A549 (cell line): ENCODE measurements around the gene HNRNPR. TPM values are rescaled to one million over a fixed set of nuclear protein-coding genes. Genes with fewer than 3 reads are reported as not detected.

Experiments
- ATAC-seq, 2 experiments: fragments of 200-7000 bp in 1 of 2; fragments of >200 bp in 1 of 2; cut with Nextera tagmentation in 1 of 2; cut with Tn5 transposase in 1 of 2; 3 replicates each; pipeline versions ENCODE4 v1.8.0 to v1.9.1; 2018 to 2020; ENCODE audit warnings: mild to moderate bottlenecking in 1 of 2, moderate library complexity in 1 of 2
- CTCF ChIA-PET: fragments of 300-600 bp; sonication (Branson Sonifier 250); formaldehyde crosslinking; extraction: SDS; loops from one replicate; lab custom pipeline; 2021; ENCODE audit warnings: antibody characterized with exemption, inconsistent platforms; lab: Yijun Ruan, JAX
- POLR2A ChIA-PET: fragments of 350-600 bp; formaldehyde crosslinking; extraction: SDS; loops from one replicate; lab custom pipeline; 2021; ENCODE audit warnings: antibody characterized with exemption, inconsistent platforms; lab: Yijun Ruan, JAX
- DNase-seq, 2 experiments: peaks; one replicate each; pipeline versions ENCODE4 v3.0.0 to v3.0.0-alpha.2; 2011 to 2016; ENCODE audit warnings: low read depth in 1 of 2, low spot score in 1 of 2
- FAIRE-seq: peaks from 2 replicates; lab custom pipeline; 2011; peaks lifted over from hg19 to GRCh38; lab: Jason Lieb, UNC
- H3K27ac ChIP-seq, 2 experiments: fragments of >200 bp; sonication (Bioruptor Twin); formaldehyde crosslinking; 3 replicates each; pipeline ENCODE4 v1.5.1; 2016 to 2017
- H3K4me1 ChIP-seq: fragments of >200 bp; sonication (Bioruptor Twin); formaldehyde crosslinking; 3 replicates; pipeline ENCODE4 v1.6.1; 2016
- H3K4me2 ChIP-seq: fragments of >200 bp; sonication (Bioruptor Twin); formaldehyde crosslinking; 3 replicates; pipeline ENCODE4 v1.6.1; 2016
- H3K4me3 ChIP-seq: fragments of >200 bp; sonication (Bioruptor Twin); formaldehyde crosslinking; 3 replicates; pipeline ENCODE4 v1.5.1; 2016
- H3K9me3 ChIP-seq: fragments of >200 bp; sonication (Bioruptor Twin); formaldehyde crosslinking; 3 replicates; pipeline ENCODE4 v1.6.1; 2016
- ATOH8 ChIP-seq: fragments of 250-450 bp; sonication (Bioruptor Pico); IDR thresholded peaks from 2 replicates; pipeline ENCODE4 v1.5.0; 2020; ENCODE audit warnings: low read depth, mild to moderate bottlenecking, moderate library complexity
- BHLHE40 ChIP-seq: IDR thresholded peaks from 2 replicates; pipeline ENCODE4 v1.6.1; 2012; ENCODE audit warnings: low read depth, low read length, inconsistent platforms
- CBX2 ChIP-seq: fragments of 200-600 bp; sonication (generic); IDR thresholded peaks from 2 replicates; pipeline ENCODE4 v1.6.1; 2016; ENCODE audit warnings: low read depth, mild to moderate bottlenecking, borderline replicate concordance
- CBX8 ChIP-seq: fragments of 200-600 bp; sonication (generic); IDR thresholded peaks from 2 replicates; pipeline ENCODE4 v1.6.1; 2016
- CEBPB ChIP-seq, 2 experiments: fragments of >200 bp in 1 of 2; sonication (Bioruptor Twin) in 1 of 2; formaldehyde crosslinking in 1 of 2; IDR thresholded peaks; 2 replicates each; pipeline ENCODE4 v1.6.1; 2012 to 2016
- CHD4 ChIP-seq: fragments of 200-600 bp; sonication (generic); IDR thresholded peaks from 2 replicates; pipeline ENCODE4 v1.6.1; 2016; ENCODE audit warnings: antibody characterized with exemption, mild to moderate bottlenecking, borderline replicate concordance
- CTCF ChIP-seq: fragments of >200 bp; sonication (Bioruptor Twin); formaldehyde crosslinking; IDR thresholded peaks from 3 replicates; pipeline ENCODE4 v1.5.1; 2016
- E2F6 ChIP-seq: IDR thresholded peaks from 2 replicates; pipeline ENCODE4 v1.6.1; 2012; ENCODE audit warnings: low read depth, borderline replicate concordance
- EHMT2 ChIP-seq: fragments of 200-600 bp; sonication (generic); IDR thresholded peaks from 2 replicates; pipeline ENCODE4 v1.6.1; 2016; ENCODE audit warnings: antibody characterized with exemption, low read depth, mild to moderate bottlenecking, moderate library complexity
- ELK1 ChIP-seq: fragments of 150-350 bp; IDR thresholded peaks from 2 replicates; pipeline ENCODE4 v1.6.1; 2014; ENCODE audit warnings: low read depth, mild to moderate bottlenecking, low read length
- ESRRA ChIP-seq: fragments of 150-350 bp; IDR thresholded peaks from 2 replicates; pipeline ENCODE4 v1.6.1; 2014; ENCODE audit warnings: mild to moderate bottlenecking, low read length, borderline replicate concordance
- FOSB ChIP-seq: fragments of 250-450 bp; sonication (Bioruptor Pico); IDR thresholded peaks from 2 replicates; pipeline ENCODE4 v1.5.0; 2020; ENCODE audit warnings: mild to moderate bottlenecking, moderate library complexity
- FOSL2 ChIP-seq, 2 experiments: fragments of 450-650 bp in 1 of 2; fragments of >200 bp in 1 of 2; sonication (Bioruptor Twin) in 1 of 2; formaldehyde crosslinking; IDR thresholded peaks; 2 replicates each; pipeline versions ENCODE4 v1.5.0 to v1.6.1; 2016 to 2020; ENCODE audit warnings: mild to moderate bottlenecking in 1 of 2, moderate library complexity in 1 of 2
- HEYL ChIP-seq: fragments of 250-450 bp; sonication (Bioruptor Pico); IDR thresholded peaks from 2 replicates; pipeline ENCODE4 v1.8.0; 2021; ENCODE audit warnings: mild to moderate bottlenecking, moderate library complexity
- HOXA7 ChIP-seq: fragments of 250-450 bp; sonication (Bioruptor Pico); IDR thresholded peaks from 2 replicates; pipeline ENCODE4 v1.5.0; 2020; ENCODE audit warnings: mild to moderate bottlenecking, moderate library complexity
- HOXB13 ChIP-seq: fragments of 250-450 bp; sonication (Bioruptor Pico); IDR thresholded peaks from 2 replicates; pipeline ENCODE4 v1.5.0; 2020; ENCODE audit warnings: low read depth, mild to moderate bottlenecking, moderate library complexity
- HOXB5 ChIP-seq: fragments of 250-450 bp; sonication (Bioruptor Pico); IDR thresholded peaks from 2 replicates; pipeline ENCODE4 v1.5.0; 2020; ENCODE audit warnings: mild to moderate bottlenecking, moderate library complexity
- JUN ChIP-seq, 2 experiments: fragments of >200 bp; sonication (Bioruptor Twin); formaldehyde crosslinking; IDR thresholded peaks; 2 replicates in 1 of 2; 3 replicates in 1 of 2; pipeline ENCODE4 v1.6.1; 2016 to 2017
- KDM5A ChIP-seq: fragments of 200-600 bp; sonication (generic); IDR thresholded peaks from 2 replicates; pipeline ENCODE4 v1.6.1; 2016; ENCODE audit warnings: antibody characterized with exemption, mild to moderate bottlenecking
- MAX ChIP-seq: IDR thresholded peaks from 2 replicates; pipeline ENCODE4 v1.6.1; 2012
- NR3C1 ChIP-seq: fragments of >200 bp; sonication (Bioruptor Twin); formaldehyde crosslinking; IDR thresholded peaks from 3 replicates; pipeline ENCODE4 v1.6.1; 2017
- POLR2A ChIP-seq: IDR thresholded peaks from 2 replicates; pipeline ENCODE4 v1.6.1; 2012; ENCODE audit warnings: mild to moderate bottlenecking, low read length
- RARB ChIP-seq: fragments of 250-450 bp; sonication (Bioruptor Pico); IDR thresholded peaks from 2 replicates; pipeline ENCODE4 v1.8.0; 2021; ENCODE audit warnings: mild to moderate bottlenecking, moderate library complexity
- RCOR1 ChIP-seq: fragments of 150-350 bp; IDR thresholded peaks from 2 replicates; pipeline ENCODE4 v1.6.1; 2014; ENCODE audit warnings: antibody characterized with exemption, low read length, low read depth
- REST ChIP-seq: fragments of 200-600 bp; sonication (generic); IDR thresholded peaks from 2 replicates; pipeline ENCODE4 v1.6.1; 2016; ENCODE audit warnings: antibody characterized with exemption, mild to moderate bottlenecking, moderate library complexity
- TFCP2L1 ChIP-seq: fragments of 250-450 bp; sonication (Bioruptor Pico); IDR thresholded peaks from 2 replicates; pipeline ENCODE4 v1.5.0; 2021; ENCODE audit warnings: mild to moderate bottlenecking
- TP53 ChIP-seq: fragments of 250-450 bp; sonication (Bioruptor Pico); IDR thresholded peaks from 2 replicates; pipeline ENCODE4 v1.5.0; 2021; ENCODE audit warnings: mild to moderate bottlenecking, moderate library complexity
- ZFP36 ChIP-seq: fragments of 450-650 bp; IDR thresholded peaks from 2 replicates; pipeline ENCODE4 v1.6.1; 2014; ENCODE audit warnings: borderline replicate concordance; ENCODE audit not compliant: partially characterized antibody
- WGBS: methylation state at CpG from one replicate; pipeline ENCODE4 v1.1.6; 2017; ENCODE audit errors: missing lambda C conversion rate; 5-methylcytosine and 5-hydroxymethylcytosine counted together
- polyA plus RNA-seq, 4 experiments: library from polyadenylated mRNA; depleted of rRNA in 3 of 4; stranded (reverse); fragments of >200 nt; fragmentation: RNase III in 1 of 4; extraction: RNeasy Plus Mini Kit Qiagen cat#74134 plus additional on column Dnase treatment in 1 of 4; gene quantifications; 2 replicates in 3 of 4; 3 replicates in 1 of 4; pipeline ENCODE4 v1.2.3, GENCODE V29; 2011 to 2017

HNRNPR gene
- polyA plus RNA-seq, 2 of the 4 experiments (the other 2 are of a cell fraction), result 237 to 281 TPM

GRCh38 chr1:23303524-23303923 is 40.6 kb downstream of the HNRNPR start:
- H3K4me2 ChIP-seq, result no peak overlapping the region
- FAIRE-seq (no peak), DNase-seq (no peak), ATAC-seq (no peak)
- POLR2A ChIA-PET, result no interaction called here
- no peak overlapping the region for H3K4me3 ChIP-seq
- H3K27ac ChIP-seq, result no peak overlapping the region
- WGBS, result 87% methylated on average over 2 of the region's 2 CpGs
- CTCF ChIA-PET, result interaction anchor here (1.1 to 1.2 kb wide), 2 partner anchors 9 to 100 kb away, joined by 3 to 7 read pairs; no protein-coding TSS in a partner anchor
- peaks cover 3% of the 10 kb centered on the region; the same call in 1 of the 3 replicates for H3K4me1 ChIP-seq
- TF ChIP-seq CEBPB (IDR thresholded peaks at IDR 0.05) (no peak), REST (no peak), CBX8 (no peak), FOSB (no peak), EHMT2 (no peak), MAX (no peak), FOSL2 (IDR thresholded peaks at IDR 0.05) (no peak), FOSL2 (CRISPR knock-in tag; IDR thresholded peaks at IDR 0.05) (no peak), KDM5A (no peak), HOXA7 (CRISPR knock-in tag) (no peak), ZFP36 (no peak), BHLHE40 (no peak), ELK1 (no peak), CHD4 (no peak), E2F6 (no peak), HEYL (CRISPR knock-in tag) (no peak), TP53 (CRISPR knock-in tag) (no peak), HOXB5 (CRISPR knock-in tag) (no peak), HOXB13 (CRISPR knock-in tag) (no peak), ESRRA (no peak), RARB (no peak)
- H3K9me3 ChIP-seq, result no peaks in the 10 kb centered on the region

- 91% methylated on average over 2 of the region's 2 CpGs for WGBS
- ATAC-seq (no peak), DNase-seq (no peak), FAIRE-seq (no peak)
- H3K9me3 ChIP-seq, result no peaks in the 10 kb centered on the region
- POLR2A ChIA-PET, result no interaction called here
- no peak overlapping the region for H3K4me2 ChIP-seq
- no peaks in the 10 kb centered on the region for H3K4me1 ChIP-seq
- no peak overlapping the region for H3K4me3 ChIP-seq
- H3K27ac ChIP-seq, result no peak overlapping the region
- CTCF ChIA-PET, result no interaction called here
- no peak for TF ChIP-seq FOSL2 (IDR thresholded peaks at IDR 0.05)
- TF ChIP-seq FOSL2 (CRISPR knock-in tag; IDR thresholded peaks at IDR 0.05), result no peak
- TF ChIP-seq ATOH8 (CRISPR knock-in tag), result no peak
- no peak for TF ChIP-seq CTCF
- no peak for TF ChIP-seq E2F6
- TF ChIP-seq KDM5A, result no peak
- no peak for TF ChIP-seq TFCP2L1
- no peak for TF ChIP-seq ELK1
- no peak for TF ChIP-seq NR3C1
- no peak for TF ChIP-seq POLR2A
- no peak for TF ChIP-seq RCOR1
- TF ChIP-seq CBX2, result no peak
- no peak for TF ChIP-seq HOXA7 (CRISPR knock-in tag)
- no peak for TF ChIP-seq JUN (IDR thresholded peaks at IDR 0.05)
Measured at GRCh38 chr1:23296931-23297330, 47.2 kb downstream of the HNRNPR start.
